ENCODE measurements around the gene PRODH2. TPM values are rescaled to one million over a fixed set of nuclear protein-coding genes. Genes with fewer than 3 reads are reported as not detected.

The PRODH2 gene
- total and polyA plus RNA-seq, 2 of the 13 experiments (the other 11 are each of a cell fraction or from before 2014, with no cell fraction given) = 86.7 to 118 TPM

DNA sequence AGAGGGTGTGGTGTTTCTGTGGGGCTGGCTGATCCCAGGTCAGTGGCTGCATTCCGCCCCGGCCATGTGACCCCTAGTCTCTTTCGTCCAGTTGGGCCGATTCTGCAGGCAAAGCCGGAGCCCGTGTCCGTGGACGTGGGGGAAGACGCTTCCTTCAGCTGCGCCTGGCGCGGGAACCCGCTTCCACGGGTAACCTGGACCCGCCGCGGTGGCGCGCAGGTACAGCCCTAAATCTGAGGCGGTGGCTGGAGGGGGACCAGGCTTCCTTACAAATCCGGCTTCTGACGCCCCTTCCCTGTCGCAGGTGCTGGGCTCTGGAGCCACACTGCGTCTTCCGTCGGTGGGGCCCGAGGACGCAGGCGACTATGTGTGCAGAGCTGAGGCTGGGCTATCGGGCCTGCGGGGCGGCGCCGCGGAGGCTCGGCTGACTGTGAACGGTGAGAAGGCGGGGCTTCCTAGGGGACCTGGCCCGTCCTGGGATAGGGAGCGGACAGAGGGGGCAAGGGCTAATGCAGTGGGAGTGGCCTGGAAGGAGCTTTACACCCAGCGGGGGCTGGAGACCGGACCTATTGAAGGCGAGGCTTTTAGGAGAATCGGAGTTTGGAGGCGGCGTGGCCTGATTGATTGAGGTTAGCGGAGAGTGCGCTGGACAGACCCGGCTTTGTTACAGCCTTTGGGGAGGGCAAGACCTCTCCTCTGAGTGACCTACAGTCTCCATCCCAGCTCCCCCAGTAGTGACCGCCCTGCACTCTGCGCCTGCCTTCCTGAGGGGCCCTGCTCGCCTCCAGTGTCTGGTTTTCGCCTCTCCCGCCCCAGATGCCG lies 48.4 kb upstream of the PRODH2 start (continued):
- TF ChIP-seq TERF1 (CRISPR knock-in tag; IDR thresholded peaks at IDR 0.05) = no peak
- no peak for TF ChIP-seq STAT5B (CRISPR knock-in tag; IDR thresholded peaks at IDR 0.05)
- TF ChIP-seq KLF13 (CRISPR knock-in tag; IDR thresholded peaks at IDR 0.05) = no peak
- TF ChIP-seq, protein P1, sequence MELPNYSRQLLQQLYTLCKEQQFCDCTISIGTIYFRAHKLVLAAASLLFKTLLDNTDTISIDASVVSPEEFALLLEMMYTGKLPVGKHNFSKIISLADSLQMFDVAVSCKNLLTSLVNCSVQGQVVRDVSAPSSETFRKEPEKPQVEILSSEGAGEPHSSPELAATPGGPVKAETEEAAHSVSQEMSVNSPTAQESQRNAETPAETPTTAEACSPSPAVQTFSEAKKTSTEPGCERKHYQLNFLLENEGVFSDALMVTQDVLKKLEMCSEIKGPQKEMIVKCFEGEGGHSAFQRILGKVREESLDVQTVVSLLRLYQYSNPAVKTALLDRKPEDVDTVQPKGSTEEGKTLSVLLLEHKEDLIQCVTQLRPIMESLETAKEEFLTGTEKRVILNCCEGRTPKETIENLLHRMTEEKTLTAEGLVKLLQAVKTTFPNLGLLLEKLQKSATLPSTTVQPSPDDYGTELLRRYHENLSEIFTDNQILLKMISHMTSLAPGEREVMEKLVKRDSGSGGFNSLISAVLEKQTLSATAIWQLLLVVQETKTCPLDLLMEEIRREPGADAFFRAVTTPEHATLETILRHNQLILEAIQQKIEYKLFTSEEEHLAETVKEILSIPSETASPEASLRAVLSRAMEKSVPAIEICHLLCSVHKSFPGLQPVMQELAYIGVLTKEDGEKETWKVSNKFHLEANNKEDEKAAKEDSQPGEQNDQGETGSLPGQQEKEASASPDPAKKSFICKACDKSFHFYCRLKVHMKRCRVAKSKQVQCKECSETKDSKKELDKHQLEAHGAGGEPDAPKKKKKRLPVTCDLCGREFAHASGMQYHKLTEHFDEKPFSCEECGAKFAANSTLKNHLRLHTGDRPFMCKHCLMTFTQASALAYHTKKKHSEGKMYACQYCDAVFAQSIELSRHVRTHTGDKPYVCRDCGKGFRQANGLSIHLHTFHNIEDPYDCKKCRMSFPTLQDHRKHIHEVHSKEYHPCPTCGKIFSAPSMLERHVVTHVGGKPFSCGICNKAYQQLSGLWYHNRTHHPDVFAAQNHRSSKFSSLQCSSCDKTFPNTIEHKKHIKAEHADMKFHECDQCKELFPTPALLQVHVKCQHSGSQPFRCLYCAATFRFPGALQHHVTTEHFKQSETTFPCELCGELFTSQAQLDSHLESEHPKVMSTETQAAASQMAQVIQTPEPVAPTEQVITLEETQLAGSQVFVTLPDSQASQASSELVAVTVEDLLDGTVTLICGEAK (IDR thresholded peaks at IDR 0.05) = no peak
- TF ChIP-seq, protein P1 (CRISPR knock-in tag; IDR thresholded peaks at IDR 0.05) = no peak
- TF ChIP-seq FOXP4 (CRISPR knock-in tag; IDR thresholded peaks at IDR 0.05) = no peak
- no peak for TF ChIP-seq PLRG1 (conservative IDR thresholded peaks at IDR 0.05)
- no peak for TF ChIP-seq DRAP1 (CRISPR knock-in tag; IDR thresholded peaks at IDR 0.05)
- TF ChIP-seq RBFOX2 (IDR thresholded peaks at IDR 0.05; ENCODE audit: low read depth, low read length) = peak; percentile 62; the same call in 1 of the 2 replicates
- TF ChIP-seq ZNF143 (CRISPR knock-in tag; IDR thresholded peaks at IDR 0.05) = no peak
- peak; percentile 32; the same call in 1 of the 2 replicates for TF ChIP-seq ZNF710 (CRISPR knock-in tag; IDR thresholded peaks at IDR 0.05; ENCODE audit: borderline replicate concordance)
- TF ChIP-seq KLF12 (CRISPR knock-in tag; IDR thresholded peaks at IDR 0.05; ENCODE audit: borderline replicate concordance) = no peak
- no peak for TF ChIP-seq ZNF383 (CRISPR knock-in tag; IDR thresholded peaks at IDR 0.05; ENCODE audit: borderline replicate concordance)
- TF ChIP-seq MYNN (CRISPR knock-in tag; IDR thresholded peaks at IDR 0.05; ENCODE audit: low read depth) = no peak
